Spleen (tissue), 7 donors: ENCODE data around the gene KIF17.

Experiments used
- CTCF ChIP-seq, 11 experiments: fragments of 200-600 bp in 7 of 11; fragments of 450-650 bp in 4 of 11; sonication (generic) in 4 of 11; IDR thresholded peaks in 8 of 11; conservative IDR thresholded peaks in 3 of 11; 1 replicate in 7 of 11; 2 replicates in 4 of 11; pipeline versions ENCODE4 v1.4.0 to v1.8.0; 2016 to 2021; ENCODE audit warnings: antibody characterized with exemption in 11 of 11, inconsistent platforms in 4 of 11, mild to moderate bottlenecking in 1 of 11
- POLR2A ChIP-seq, 3 donors: fragments of 450-650 bp; IDR thresholded peaks; one replicate each; pipeline ENCODE4 v1.5.1; 2017; ENCODE audit warnings: antibody characterized with exemption in 3 of 3, mild to moderate bottlenecking in 1 of 3
- POLR2AphosphoS5 ChIP-seq, 3 donors: sonication (generic); formaldehyde crosslinking; IDR thresholded peaks; one replicate each; pipeline ENCODE4 v1.5.1; 2017; ENCODE audit warnings: antibody characterized with exemption in 3 of 3
- donor health status: DM: no; HTN: no; CAD: no; lungs with moderate emphysema.
- donor health status: DM: no; HTN: no; CAD: no.
- donor health status: DM: no; HTN: no; CAD: no.

- TF ChIP-seq POLR2A (IDR thresholded peaks at IDR 0.05) (no peak), CTCF (IDR thresholded peaks at IDR 0.05 in 8 of 11, conservative IDR thresholded peaks at IDR 0.05 in 3 of 11) (no peak), POLR2AphosphoS5 (IDR thresholded peaks at IDR 0.05) (no peak)
Measured at GRCh38 chr1:20729155-20729931, 11.5 kb upstream of the KIF17 start.
